Measurements from ENCODE around the gene CELSR1.
A peak's percentile ranks its signal among the peaks of the same experiment; 100 is the strongest.

Gene CELSR1

GRCh38 chr22:46579751-46580449 lies 42.5 kb upstream of the CELSR1 start:
- no peak overlapping the region; the same call in 1 of the 2 replicates for H3K4me3 ChIP-seq (ENCODE audit: low read depth, low read length)
- no peak for TF ChIP-seq CTCF (IDR thresholded peaks at IDR 0.05; ENCODE audit: low read depth, low read length)
- H3K9me3 ChIP-seq = no peaks in the 10 kb centered on the region
- DNase-seq = no peak
- peaks cover 4% of the 10 kb centered on the region for H3K36me3 ChIP-seq
- H3K27me3 ChIP-seq = no peaks in the 10 kb centered on the region
- peaks cover 21% of the 10 kb centered on the region for H3K4me1 ChIP-seq

- Histone ChIP-seq H3K9me3 (no peaks in the 10 kb centered on the region), H3K4me1 (peaks cover 30% of the 10 kb centered on the region), H3K27me3 (no peaks in the 10 kb centered on the region), H3K4me3 (ENCODE audit: low read depth, low read length) (peak overlapping the region; percentile 79), H3K36me3 (peaks cover 4% of the 10 kb centered on the region)
- peak; percentile 75 for DNase-seq
- no peak for TF ChIP-seq CTCF (IDR thresholded peaks at IDR 0.05; ENCODE audit: low read depth, low read length)
Measured at GRCh38 chr22:46578824-46579561, 41.6 kb upstream of the CELSR1 start.

GRCh38 chr22:46578251-46578823 lies 40.9 kb upstream of the CELSR1 start:
- Histone ChIP-seq H3K27me3 (no peaks in the 10 kb centered on the region), H3K9me3 (no peaks in the 10 kb centered on the region), H3K36me3 (peaks cover 4% of the 10 kb centered on the region), H3K4me1 (peaks cover 33% of the 10 kb centered on the region), H3K4me3 (ENCODE audit: low read depth, low read length) (peak overlapping the region; percentile 79)
- no peak for TF ChIP-seq CTCF (IDR thresholded peaks at IDR 0.05; ENCODE audit: low read depth, low read length)
- no peak for DNase-seq

GRCh38 chr22:46577368-46578249 lies 40.2 kb upstream of the CELSR1 start:
- Histone ChIP-seq H3K36me3 (peaks cover 4% of the 10 kb centered on the region), H3K9me3 (no peaks in the 10 kb centered on the region), H3K4me3 (ENCODE audit: low read depth, low read length) (peak overlapping the region; percentile 79), H3K27me3 (no peaks in the 10 kb centered on the region), H3K4me1 (peaks cover 33% of the 10 kb centered on the region)
- no peak for TF ChIP-seq CTCF (IDR thresholded peaks at IDR 0.05; ENCODE audit: low read depth, low read length)
- no peak for DNase-seq

- DNase-seq = peak; percentile 75
- Histone ChIP-seq H3K36me3 (peaks cover 3% of the 10 kb centered on the region), H3K9me3 (no peaks in the 10 kb centered on the region), H3K27me3 (no peaks in the 10 kb centered on the region), H3K4me1 (peaks cover 33% of the 10 kb centered on the region), H3K4me3 (ENCODE audit: low read depth, low read length) (peak overlapping the region; percentile 79)
- TF ChIP-seq CTCF (IDR thresholded peaks at IDR 0.05; ENCODE audit: low read depth, low read length) = no peak
Measured at GRCh38 chr22:46576556-46577367, 39.3 kb upstream of the CELSR1 start.
